HepG2 (cell line): ENCODE measurements around the gene GPATCH3. TPM values are rescaled to one million over a fixed set of nuclear protein-coding genes. Genes with fewer than 3 reads are reported as not detected.
A peak's percentile ranks its signal among the peaks of the same experiment; 100 is the strongest.

Experiments
- NFIB ChIP-seq: sonication (generic); formaldehyde crosslinking; IDR thresholded peaks from 2 replicates; pipeline ENCODE4 v1.9.0; 2021; ENCODE audit warnings: missing genetic modification reagents, mild to moderate bottlenecking, borderline replicate concordance
- NFYB ChIP-seq: sonication (generic); formaldehyde crosslinking; IDR thresholded peaks from 2 replicates; pipeline ENCODE4 v1.4.0; 2020; ENCODE audit warnings: missing genetic modification reagents
- POLR2AphosphoS5 ChIP-seq: IDR thresholded peaks from 2 replicates; pipeline ENCODE4 v1.6.1; 2012; ENCODE audit warnings: low read depth, low read length
- polyA plus RNA-seq, 8 experiments: library from polyadenylated mRNA; depleted of rRNA in 3 of 8; stranded (reverse) in 7 of 8; unstranded in 1 of 8; fragments of >200 nt; fragmentation: Illumina TruSeq in 4 of 8; extraction: Trizol in 4 of 8; gene quantifications; 2 replicates each; pipeline versions ENCODE4 v1.2.1 to v1.2.3, GENCODE V29; 2011 to 2016; ENCODE audit warnings: low read depth in 4 of 8, missing spikeins in 1 of 8, mixed read lengths in 1 of 8; ENCODE audit not compliant: insufficient read depth in 1 of 8
- total RNA-seq, 5 experiments: library from RNA; depleted of rRNA; stranded (reverse); fragments of >200 nt; fragmentation: Illumina TruSeq; extraction: Trizol; gene quantifications; 2 replicates each; pipeline ENCODE4 v1.2.3, GENCODE V29; 2016; ENCODE audit warnings: low read depth in 1 of 5
- TF ChIP-seq, protein P1 (sequence below), 2 experiments: fragments of 450-650 bp in 1 of 2; sonication (generic) in 1 of 2; formaldehyde crosslinking in 1 of 2; IDR thresholded peaks; 2 replicates each; pipeline versions ENCODE4 v1.6.1 to v1.8.0; 2016 to 2022; ENCODE audit warnings: antibody characterized with exemption in 1 of 2, mild to moderate bottlenecking in 1 of 2, missing genetic modification reagents in 1 of 2
- TF ChIP-seq, protein P2 (sequence below): sonication (generic); formaldehyde crosslinking; IDR thresholded peaks from 2 replicates; pipeline ENCODE4 v1.5.0; 2020; ENCODE audit warnings: missing genetic modification reagents
- TF ChIP-seq, protein P3 (sequence below): IDR thresholded peaks from 2 replicates; pipeline ENCODE4 v1.6.1; 2016; ENCODE audit warnings: mild to moderate bottlenecking, missing biosample characterization, missing genetic modification reagents
- TF ChIP-seq, protein P4 (sequence below): sonication (generic); formaldehyde crosslinking; IDR thresholded peaks from 2 replicates; pipeline ENCODE4 v1.9.0; 2021; ENCODE audit warnings: mild to moderate bottlenecking, missing genetic modification reagents
- TF ChIP-seq, protein P5 (sequence below): sonication (generic); formaldehyde crosslinking; IDR thresholded peaks from 2 replicates; pipeline ENCODE4 v1.5.0; 2020; ENCODE audit warnings: mild to moderate bottlenecking, missing genetic modification reagents

The GPATCH3 gene
- total and polyA plus RNA-seq, 2 of the 13 experiments (the other 11 are each of a cell fraction or from before 2014, with no cell fraction given) = 8.3 to 11.0 TPM

DNA sequence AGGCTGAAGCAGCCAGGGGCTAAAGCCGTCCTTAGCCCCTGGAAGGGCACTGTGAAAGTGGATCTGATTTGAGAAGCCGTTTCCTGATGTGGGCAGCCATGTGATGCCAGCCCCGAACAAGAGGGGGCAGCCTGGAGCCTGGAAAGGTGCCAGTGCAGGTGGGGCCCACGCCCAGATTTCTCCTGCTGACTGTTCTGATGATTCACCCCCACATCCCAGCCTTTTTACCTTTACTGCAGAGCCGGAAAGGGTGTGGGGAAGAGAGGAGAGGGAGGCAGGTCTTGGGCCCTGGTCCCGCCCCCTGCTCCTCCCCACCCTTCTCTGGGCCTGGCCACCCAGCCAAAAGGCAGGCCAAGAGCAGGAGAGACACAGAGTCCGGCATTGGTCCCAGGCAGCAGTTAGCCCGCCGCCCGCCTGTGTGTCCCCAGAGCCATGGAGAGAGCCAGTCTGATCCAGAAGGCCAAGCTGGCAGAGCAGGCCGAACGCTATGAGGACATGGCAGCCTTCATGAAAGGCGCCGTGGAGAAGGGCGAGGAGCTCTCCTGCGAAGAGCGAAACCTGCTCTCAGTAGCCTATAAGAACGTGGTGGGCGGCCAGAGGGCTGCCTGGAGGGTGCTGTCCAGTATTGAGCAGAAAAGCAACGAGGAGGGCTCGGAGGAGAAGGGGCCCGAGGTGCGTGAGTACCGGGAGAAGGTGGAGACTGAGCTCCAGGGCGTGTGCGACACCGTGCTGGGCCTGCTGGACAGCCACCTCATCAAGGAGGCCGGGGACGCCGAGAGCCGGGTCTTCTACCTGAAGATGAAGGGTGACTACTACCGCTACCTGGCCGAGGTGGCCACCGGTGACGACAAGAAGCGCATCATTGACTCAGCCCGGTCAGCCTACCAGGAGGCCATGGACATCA is 37.2 kb downstream of the GPATCH3 start, which contains the start of gene SFN (continued):
- TF ChIP-seq, protein P1, sequence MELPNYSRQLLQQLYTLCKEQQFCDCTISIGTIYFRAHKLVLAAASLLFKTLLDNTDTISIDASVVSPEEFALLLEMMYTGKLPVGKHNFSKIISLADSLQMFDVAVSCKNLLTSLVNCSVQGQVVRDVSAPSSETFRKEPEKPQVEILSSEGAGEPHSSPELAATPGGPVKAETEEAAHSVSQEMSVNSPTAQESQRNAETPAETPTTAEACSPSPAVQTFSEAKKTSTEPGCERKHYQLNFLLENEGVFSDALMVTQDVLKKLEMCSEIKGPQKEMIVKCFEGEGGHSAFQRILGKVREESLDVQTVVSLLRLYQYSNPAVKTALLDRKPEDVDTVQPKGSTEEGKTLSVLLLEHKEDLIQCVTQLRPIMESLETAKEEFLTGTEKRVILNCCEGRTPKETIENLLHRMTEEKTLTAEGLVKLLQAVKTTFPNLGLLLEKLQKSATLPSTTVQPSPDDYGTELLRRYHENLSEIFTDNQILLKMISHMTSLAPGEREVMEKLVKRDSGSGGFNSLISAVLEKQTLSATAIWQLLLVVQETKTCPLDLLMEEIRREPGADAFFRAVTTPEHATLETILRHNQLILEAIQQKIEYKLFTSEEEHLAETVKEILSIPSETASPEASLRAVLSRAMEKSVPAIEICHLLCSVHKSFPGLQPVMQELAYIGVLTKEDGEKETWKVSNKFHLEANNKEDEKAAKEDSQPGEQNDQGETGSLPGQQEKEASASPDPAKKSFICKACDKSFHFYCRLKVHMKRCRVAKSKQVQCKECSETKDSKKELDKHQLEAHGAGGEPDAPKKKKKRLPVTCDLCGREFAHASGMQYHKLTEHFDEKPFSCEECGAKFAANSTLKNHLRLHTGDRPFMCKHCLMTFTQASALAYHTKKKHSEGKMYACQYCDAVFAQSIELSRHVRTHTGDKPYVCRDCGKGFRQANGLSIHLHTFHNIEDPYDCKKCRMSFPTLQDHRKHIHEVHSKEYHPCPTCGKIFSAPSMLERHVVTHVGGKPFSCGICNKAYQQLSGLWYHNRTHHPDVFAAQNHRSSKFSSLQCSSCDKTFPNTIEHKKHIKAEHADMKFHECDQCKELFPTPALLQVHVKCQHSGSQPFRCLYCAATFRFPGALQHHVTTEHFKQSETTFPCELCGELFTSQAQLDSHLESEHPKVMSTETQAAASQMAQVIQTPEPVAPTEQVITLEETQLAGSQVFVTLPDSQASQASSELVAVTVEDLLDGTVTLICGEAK (IDR thresholded peaks at IDR 0.05) = no peak
- TF ChIP-seq, protein P1 (CRISPR knock-in tag; IDR thresholded peaks at IDR 0.05) = 0 out of 2 replicates have a peak, but pooled peaks have one; percentile 22
- TF ChIP-seq NFIB (CRISPR knock-in tag) (no peak), NFYB (CRISPR knock-in tag) (no peak), POLR2AphosphoS5 (peak; percentile 50; the same call in 1 of the 2 replicates)
- TF ChIP-seq, protein P2, sequence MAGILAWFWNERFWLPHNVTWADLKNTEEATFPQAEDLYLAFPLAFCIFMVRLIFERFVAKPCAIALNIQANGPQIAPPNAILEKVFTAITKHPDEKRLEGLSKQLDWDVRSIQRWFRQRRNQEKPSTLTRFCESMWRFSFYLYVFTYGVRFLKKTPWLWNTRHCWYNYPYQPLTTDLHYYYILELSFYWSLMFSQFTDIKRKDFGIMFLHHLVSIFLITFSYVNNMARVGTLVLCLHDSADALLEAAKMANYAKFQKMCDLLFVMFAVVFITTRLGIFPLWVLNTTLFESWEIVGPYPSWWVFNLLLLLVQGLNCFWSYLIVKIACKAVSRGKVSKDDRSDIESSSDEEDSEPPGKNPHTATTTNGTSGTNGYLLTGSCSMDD = no peak
- TF ChIP-seq, protein P3, sequence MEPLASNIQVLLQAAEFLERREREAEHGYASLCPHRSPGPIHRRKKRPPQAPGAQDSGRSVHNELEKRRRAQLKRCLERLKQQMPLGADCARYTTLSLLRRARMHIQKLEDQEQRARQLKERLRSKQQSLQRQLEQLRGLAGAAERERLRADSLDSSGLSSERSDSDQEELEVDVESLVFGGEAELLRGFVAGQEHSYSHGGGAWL (CRISPR knock-in tag) = peak; percentile 27; the same call in 1 of the 2 replicates
- TF ChIP-seq, protein P4, sequence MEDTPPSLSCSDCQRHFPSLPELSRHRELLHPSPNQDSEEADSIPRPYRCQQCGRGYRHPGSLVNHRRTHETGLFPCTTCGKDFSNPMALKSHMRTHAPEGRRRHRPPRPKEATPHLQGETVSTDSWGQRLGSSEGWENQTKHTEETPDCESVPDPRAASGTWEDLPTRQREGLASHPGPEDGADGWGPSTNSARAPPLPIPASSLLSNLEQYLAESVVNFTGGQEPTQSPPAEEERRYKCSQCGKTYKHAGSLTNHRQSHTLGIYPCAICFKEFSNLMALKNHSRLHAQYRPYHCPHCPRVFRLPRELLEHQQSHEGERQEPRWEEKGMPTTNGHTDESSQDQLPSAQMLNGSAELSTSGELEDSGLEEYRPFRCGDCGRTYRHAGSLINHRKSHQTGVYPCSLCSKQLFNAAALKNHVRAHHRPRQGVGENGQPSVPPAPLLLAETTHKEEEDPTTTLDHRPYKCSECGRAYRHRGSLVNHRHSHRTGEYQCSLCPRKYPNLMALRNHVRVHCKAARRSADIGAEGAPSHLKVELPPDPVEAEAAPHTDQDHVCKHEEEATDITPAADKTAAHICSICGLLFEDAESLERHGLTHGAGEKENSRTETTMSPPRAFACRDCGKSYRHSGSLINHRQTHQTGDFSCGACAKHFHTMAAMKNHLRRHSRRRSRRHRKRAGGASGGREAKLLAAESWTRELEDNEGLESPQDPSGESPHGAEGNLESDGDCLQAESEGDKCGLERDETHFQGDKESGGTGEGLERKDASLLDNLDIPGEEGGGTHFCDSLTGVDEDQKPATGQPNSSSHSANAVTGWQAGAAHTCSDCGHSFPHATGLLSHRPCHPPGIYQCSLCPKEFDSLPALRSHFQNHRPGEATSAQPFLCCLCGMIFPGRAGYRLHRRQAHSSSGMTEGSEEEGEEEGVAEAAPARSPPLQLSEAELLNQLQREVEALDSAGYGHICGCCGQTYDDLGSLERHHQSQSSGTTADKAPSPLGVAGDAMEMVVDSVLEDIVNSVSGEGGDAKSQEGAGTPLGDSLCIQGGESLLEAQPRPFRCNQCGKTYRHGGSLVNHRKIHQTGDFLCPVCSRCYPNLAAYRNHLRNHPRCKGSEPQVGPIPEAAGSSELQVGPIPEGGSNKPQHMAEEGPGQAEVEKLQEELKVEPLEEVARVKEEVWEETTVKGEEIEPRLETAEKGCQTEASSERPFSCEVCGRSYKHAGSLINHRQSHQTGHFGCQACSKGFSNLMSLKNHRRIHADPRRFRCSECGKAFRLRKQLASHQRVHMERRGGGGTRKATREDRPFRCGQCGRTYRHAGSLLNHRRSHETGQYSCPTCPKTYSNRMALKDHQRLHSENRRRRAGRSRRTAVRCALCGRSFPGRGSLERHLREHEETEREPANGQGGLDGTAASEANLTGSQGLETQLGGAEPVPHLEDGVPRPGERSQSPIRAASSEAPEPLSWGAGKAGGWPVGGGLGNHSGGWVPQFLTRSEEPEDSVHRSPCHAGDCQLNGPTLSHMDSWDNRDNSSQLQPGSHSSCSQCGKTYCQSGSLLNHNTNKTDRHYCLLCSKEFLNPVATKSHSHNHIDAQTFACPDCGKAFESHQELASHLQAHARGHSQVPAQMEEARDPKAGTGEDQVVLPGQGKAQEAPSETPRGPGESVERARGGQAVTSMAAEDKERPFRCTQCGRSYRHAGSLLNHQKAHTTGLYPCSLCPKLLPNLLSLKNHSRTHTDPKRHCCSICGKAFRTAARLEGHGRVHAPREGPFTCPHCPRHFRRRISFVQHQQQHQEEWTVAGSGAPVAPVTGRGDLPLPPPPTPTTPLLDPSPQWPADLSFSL (CRISPR knock-in tag) = no peak
- TF ChIP-seq, protein P5, sequence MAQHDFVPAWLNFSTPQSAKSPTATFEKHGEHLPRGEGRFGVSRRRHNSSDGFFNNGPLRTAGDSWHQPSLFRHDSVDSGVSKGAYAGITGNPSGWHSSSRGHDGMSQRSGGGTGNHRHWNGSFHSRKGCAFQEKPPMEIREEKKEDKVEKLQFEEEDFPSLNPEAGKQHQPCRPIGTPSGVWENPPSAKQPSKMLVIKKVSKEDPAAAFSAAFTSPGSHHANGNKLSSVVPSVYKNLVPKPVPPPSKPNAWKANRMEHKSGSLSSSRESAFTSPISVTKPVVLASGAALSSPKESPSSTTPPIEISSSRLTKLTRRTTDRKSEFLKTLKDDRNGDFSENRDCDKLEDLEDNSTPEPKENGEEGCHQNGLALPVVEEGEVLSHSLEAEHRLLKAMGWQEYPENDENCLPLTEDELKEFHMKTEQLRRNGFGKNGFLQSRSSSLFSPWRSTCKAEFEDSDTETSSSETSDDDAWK (CRISPR knock-in tag) = no peak
